Right atrium auricular region (tissue), 2 donors: Measurements from ENCODE around the gene SENP3. TPM values are rescaled to one million over a fixed set of nuclear protein-coding genes. Genes with fewer than 3 reads are reported as not detected.

Experiments used
- DNase-seq: peaks from one replicate; pipeline ENCODE4 v3.0.0-alpha.2; 2019; ENCODE audit warnings: low spot score
- H3K27ac ChIP-seq, 2 donors: fragments of 200-600 bp; sonication (generic); 1 replicate in 1 of 2; 2 replicates in 1 of 2; pipeline ENCODE4 v1.5.1; 2016 to 2019
- H3K27me3 ChIP-seq, 2 donors: fragments of 200-600 bp; sonication (generic); one replicate each; pipeline versions ENCODE4 v1.5.1 to v1.6.0; 2017 to 2019
- H3K36me3 ChIP-seq: fragments of 200-600 bp; sonication (generic); one replicate; pipeline ENCODE4 v1.5.1; 2016
- H3K4me1 ChIP-seq, 2 donors: fragments of 200-600 bp; sonication (generic); one replicate each; pipeline versions ENCODE4 v1.5.1 to v1.6.0; 2017 to 2019
- H3K4me3 ChIP-seq, 2 donors: fragments of 200-600 bp; sonication (generic); 1 replicate in 1 of 2; 2 replicates in 1 of 2; pipeline ENCODE4 v1.5.1; 2017 to 2019; ENCODE audit warnings: mild to moderate bottlenecking in 1 of 2, moderate library complexity in 1 of 2
- H3K9me3 ChIP-seq, 2 donors: fragments of 200-600 bp; sonication (generic); one replicate each; pipeline ENCODE4 v1.5.1; 2019
- CTCF ChIP-seq, 2 donors: fragments of 200-600 bp; sonication (generic); IDR thresholded peaks; one replicate each; pipeline ENCODE4 v1.5.1; 2019; ENCODE audit warnings: antibody characterized with exemption in 2 of 2
- total RNA-seq, 2 donors: library from RNA; depleted of rRNA; stranded (reverse); fragments of >200 nt; gene quantifications; one replicate each; pipeline ENCODE4 v1.1.0, GENCODE V29; 2016

Gene SENP3
- total RNA-seq, 2 donors from 2014 or later: 45.9 to 56.1 TPM

GRCh38 chr17:7586673-7587419, 25.1 kb downstream of the SENP3 start:
- Histone ChIP-seq H3K9me3 (no peaks in the 10 kb centered on the region), H3K27ac (peak overlapping the region; percentile 77 to 81), H3K27me3 (no peaks in the 10 kb centered on the region), H3K4me1 (peaks cover 0 to 67% of the 10 kb centered on the region in 2 donors), H3K36me3 (peaks cover 12% of the 10 kb centered on the region), H3K4me3 (no peak overlapping the region)
- peak in 1 of 2 donors; percentile 50 for TF ChIP-seq CTCF (IDR thresholded peaks at IDR 0.05)
- no peak for DNase-seq

GRCh38 chr17:7587420-7588151, 25.9 kb downstream of the SENP3 start:
- DNase-seq: no peak
- Histone ChIP-seq H3K27ac (peak overlapping the region; percentile 77 to 81), H3K4me3 (no peak overlapping the region), H3K9me3 (no peaks in the 10 kb centered on the region), H3K27me3 (no peaks in the 10 kb centered on the region), H3K4me1 (peaks cover 0 to 61% of the 10 kb centered on the region in 2 donors), H3K36me3 (peaks cover 19% of the 10 kb centered on the region)
- no peak for TF ChIP-seq CTCF (IDR thresholded peaks at IDR 0.05)

DNA sequence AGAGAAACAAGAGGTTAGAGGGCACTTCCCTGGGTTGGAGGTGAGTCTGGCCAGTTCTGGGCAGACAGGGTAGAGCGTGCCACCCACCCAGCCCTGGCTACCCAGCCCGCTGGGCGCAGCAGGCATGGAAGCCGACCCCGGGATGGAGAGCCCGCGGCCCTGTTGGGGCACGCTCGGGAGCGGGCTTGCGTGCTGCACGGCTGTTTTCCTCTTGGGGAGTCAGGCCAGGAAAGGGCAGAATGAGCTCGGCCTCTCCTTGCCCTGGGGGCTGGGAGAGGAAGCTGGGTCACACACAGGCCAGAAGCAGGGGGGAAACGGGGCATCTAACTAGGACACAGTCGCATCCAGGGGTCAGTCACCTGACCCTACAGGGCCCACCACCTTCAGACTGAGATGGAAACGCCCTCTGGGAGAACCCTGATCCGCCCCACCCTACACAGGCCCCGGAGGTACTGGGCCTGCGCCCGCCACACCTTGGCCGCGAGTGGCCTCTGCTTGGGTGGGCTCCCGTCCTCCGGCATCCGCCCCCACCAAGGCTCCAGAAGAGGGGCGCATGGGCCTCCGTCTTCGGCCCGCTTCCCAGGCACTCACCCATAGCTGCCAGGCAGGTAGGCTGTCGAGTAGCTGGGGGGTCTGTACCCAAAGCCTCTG, 27.0 kb downstream of the SENP3 start:
- H3K27ac ChIP-seq: peak overlapping the region; percentile 77 to 81
- TF ChIP-seq CTCF (IDR thresholded peaks at IDR 0.05): no peak
- H3K4me3 ChIP-seq: peak overlapping the region; percentile 45 to 52
- H3K36me3 ChIP-seq: peaks cover 30% of the 10 kb centered on the region
- H3K27me3 ChIP-seq: no peaks in the 10 kb centered on the region
- H3K9me3 ChIP-seq: no peaks in the 10 kb centered on the region
- peaks cover 0 to 53% of the 10 kb centered on the region in 2 donors for H3K4me1 ChIP-seq
- no peak for DNase-seq

DNA sequence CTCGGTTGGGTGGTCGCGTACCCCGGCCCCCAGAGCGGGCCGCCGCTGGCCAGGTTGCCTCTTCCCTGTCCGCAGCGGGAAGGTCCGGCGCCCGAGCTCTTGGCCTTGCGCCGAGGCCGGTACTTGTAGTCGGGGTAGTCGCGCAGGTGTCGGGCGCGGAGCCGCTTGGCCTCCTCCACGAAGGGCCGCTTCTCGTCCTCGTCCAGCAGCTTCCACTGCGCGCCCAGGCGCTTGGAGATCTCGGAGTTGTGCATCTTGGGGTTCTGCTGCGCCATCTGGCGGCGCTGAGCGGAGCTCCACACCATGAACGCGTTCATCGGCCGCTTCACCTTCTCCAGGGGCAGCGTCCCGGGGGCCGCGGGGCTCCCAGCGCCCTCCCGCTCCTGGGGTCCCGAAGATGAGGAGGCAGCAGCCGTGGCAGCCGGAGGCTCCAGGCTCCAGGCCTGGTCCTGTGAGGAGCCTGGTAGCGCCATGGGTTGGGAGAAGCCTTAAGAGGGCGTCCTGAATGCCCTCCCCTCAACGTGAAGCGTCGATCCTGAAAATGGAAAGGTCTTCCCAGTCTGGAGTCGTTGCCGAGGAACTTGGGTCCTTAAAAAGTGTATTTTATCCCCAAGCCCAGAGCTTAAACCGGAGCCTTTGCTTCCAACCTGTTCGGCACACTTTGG, 27.6 kb downstream of the SENP3 start:
- H3K4me1 ChIP-seq: peaks cover 0 to 50% of the 10 kb centered on the region in 2 donors
- H3K27ac ChIP-seq: peak overlapping the region; percentile 77 to 81
- no peaks in the 10 kb centered on the region for H3K9me3 ChIP-seq
- H3K4me3 ChIP-seq: peak overlapping the region; percentile 45 to 52
- DNase-seq: peak; percentile 89
- H3K27me3 ChIP-seq: no peaks in the 10 kb centered on the region
- TF ChIP-seq CTCF (IDR thresholded peaks at IDR 0.05): peak; percentile 72 to 94
- peaks cover 37% of the 10 kb centered on the region for H3K36me3 ChIP-seq

- Histone ChIP-seq H3K27ac (peak within 1 kb of the TSS; percentile 77 to 81), H3K4me3 (peak within 1 kb of the TSS; percentile 45 to 52), H3K36me3 (peaks cover 44% of the 10 kb centered on the region), H3K27me3 (no peaks in the 10 kb centered on the region), H3K4me1 (peaks cover 0 to 43% of the 10 kb centered on the region in 2 donors), H3K9me3 (no peaks in the 10 kb centered on the region)
- no peak for DNase-seq
- TF ChIP-seq CTCF (IDR thresholded peaks at IDR 0.05): no peak
Measured at GRCh38 chr17:7589891-7590691, 28.4 kb downstream of the SENP3 start, which contains the start of gene SOX15. Gene SOX15, minus strand, starts transcription at chr17:7590094. Its CDS starts 418 bp downstream, at chr17:7589676.
